ENCODE results near the gene CLDN20.

Gene CLDN20

GRCh38 chr6:155234167-155234566 lies 29.6 kb upstream of the CLDN20 start:
- H3K4me1 ChIP-seq (ENCODE audit: control insufficient read depth, insufficient read depth, low read length): no peaks in the 10 kb centered on the region
- ChIA-PET POLR2A (interaction anchor here (0.7 kb wide), 1 partner anchor 39 kb away, joined by 4 read pairs; no protein-coding TSS in a partner anchor), CTCF (interaction anchor here (0.6 to 1.6 kb wide), 4 partner anchors 10 to 232 kb away, joined by 3 to 4 read pairs (median 4); no protein-coding TSS in a partner anchor)
- no peak overlapping the region for H3K4me3 ChIP-seq (ENCODE audit: low read depth, low read length)
- H3K36me3 ChIP-seq (ENCODE audit: control insufficient read depth in 2 of 2, insufficient read depth in 1 of 2, low read length in 2 of 2): no peaks in the 10 kb centered on the region
- H3K9me3 ChIP-seq (ENCODE audit: control insufficient read depth, insufficient read depth, low read depth, low read length): no peaks in the 10 kb centered on the region
- no peak for TF ChIP-seq ZIC2 (tag by site-specific recombination; IDR thresholded peaks at IDR 0.05)
- TF ChIP-seq ZNF280D (tag by site-specific recombination; IDR thresholded peaks at IDR 0.05): no peak
- TF ChIP-seq MYNN (tag by site-specific recombination; IDR thresholded peaks at IDR 0.05; ENCODE audit: borderline replicate concordance): no peak
- TF ChIP-seq ZNF16 (tag by site-specific recombination; IDR thresholded peaks at IDR 0.05; ENCODE audit: low read depth): no peak
- TF ChIP-seq ZNF501 (tag by site-specific recombination; IDR thresholded peaks at IDR 0.05): no peak
- no peak for TF ChIP-seq ZNF202 (tag by site-specific recombination; IDR thresholded peaks at IDR 0.05; ENCODE audit: borderline replicate concordance)
- TF ChIP-seq ZNF518A (tag by site-specific recombination; conservative IDR thresholded peaks at IDR 0.05; ENCODE audit: low read depth): no peak
- TF ChIP-seq ZBTB11 (tag by site-specific recombination; conservative IDR thresholded peaks at IDR 0.05; ENCODE audit: low read depth): no peak
- no peak for TF ChIP-seq ZNF580 (tag by site-specific recombination; IDR thresholded peaks at IDR 0.05)
- no peak for TF ChIP-seq ZNF626 (tag by site-specific recombination; IDR thresholded peaks at IDR 0.05)
- no peak overlapping the region for H3K27ac ChIP-seq (ENCODE audit: extremely low read depth, low read depth, low read length)

- no peak overlapping the region for H3K4me3 ChIP-seq (ENCODE audit: low read depth, low read length)
- CTCF ChIA-PET: interaction anchor here (0.7 to 1.2 kb wide), 3 partner anchors 16 to 47 kb away, joined by 3 to 4 read pairs (median 4); no protein-coding TSS in a partner anchor
- H3K36me3 ChIP-seq (ENCODE audit: control insufficient read depth in 2 of 2, insufficient read depth in 1 of 2, low read length in 2 of 2): no peaks in the 10 kb centered on the region
- H3K9me3 ChIP-seq (ENCODE audit: control insufficient read depth, insufficient read depth, low read depth, low read length): no peaks in the 10 kb centered on the region
- no peaks in the 10 kb centered on the region for H3K4me1 ChIP-seq (ENCODE audit: control insufficient read depth, insufficient read depth, low read length)
- H3K27ac ChIP-seq (ENCODE audit: extremely low read depth, low read depth, low read length): no peak overlapping the region
- POLR2A ChIA-PET: no interaction called here
- TF ChIP-seq HOXD13 (CRISPR knock-in tag; IDR thresholded peaks at IDR 0.05; ENCODE audit: borderline replicate concordance): no peak
- no peak for TF ChIP-seq ZNF785 (tag by site-specific recombination; IDR thresholded peaks at IDR 0.05)
- no peak for TF ChIP-seq IKZF3 (tag by site-specific recombination; IDR thresholded peaks at IDR 0.05)
- no peak for TF ChIP-seq ZSCAN16 (tag by site-specific recombination; IDR thresholded peaks at IDR 0.05)
- no peak for TF ChIP-seq PBX3 (CRISPR knock-in tag; IDR thresholded peaks at IDR 0.05)
- TF ChIP-seq SP3 (tag by site-specific recombination; IDR thresholded peaks at IDR 0.05): no peak
- TF ChIP-seq ZNF600 (tag by site-specific recombination; IDR thresholded peaks at IDR 0.05): no peak
- no peak for TF ChIP-seq ZNF138 (tag by site-specific recombination; IDR thresholded peaks at IDR 0.05; ENCODE audit: borderline replicate concordance)
- no peak for TF ChIP-seq ZNF707 (tag by site-specific recombination; IDR thresholded peaks at IDR 0.05)
- no peak for TF ChIP-seq YY1 (tag by site-specific recombination; IDR thresholded peaks at IDR 0.05)
- no peak for TF ChIP-seq SETDB1 (IDR thresholded peaks at IDR 0.05; ENCODE audit: insufficient read length, low read length)
- no peak for TF ChIP-seq ZNF654 (tag by site-specific recombination; IDR thresholded peaks at IDR 0.05; ENCODE audit: low read depth)
Measured at GRCh38 chr6:155234687-155235086, 29.1 kb upstream of the CLDN20 start.
